ACC112 (cell line): Measurements from ENCODE around the gene SOX8.
"Not testable (repeated sequence)": the region's sequence is repeated elsewhere in the genome, so short reads cannot be mapped to it uniquely, and the experiment has no call there.

Experiments
- H2AFZ ChIP-seq: fragments of 200-600 bp; sonication (generic); one replicate; pipeline ENCODE4 v1.6.0; 2017; ENCODE audit warnings: antibody characterized with exemption, low read length; ENCODE audit not compliant: unreplicated experiment
- H3K27ac ChIP-seq: fragments of 200-600 bp; sonication (generic); 2 replicates; pipeline ENCODE4 v1.5.1; 2014; ENCODE audit warnings: low read depth, mild to moderate bottlenecking, antibody characterized with exemption, low read length, moderate library complexity
- H3K27me3 ChIP-seq: fragments of 200-600 bp; sonication (generic); 2 replicates; pipeline ENCODE4 v1.6.1; 2014; ENCODE audit warnings: mild to moderate bottlenecking, antibody characterized with exemption, low read length, moderate library complexity, mixed read lengths; ENCODE audit not compliant: insufficient read depth
- H3K36me3 ChIP-seq: fragments of 200-600 bp; sonication (generic); 2 replicates; pipeline ENCODE4 v1.6.1; 2016; ENCODE audit warnings: mild to moderate bottlenecking, antibody characterized with exemption, low read length, moderate library complexity, mixed read lengths; ENCODE audit not compliant: insufficient read depth
- H3K4me1 ChIP-seq: fragments of 200-600 bp; sonication (generic); one replicate; pipeline ENCODE4 v1.6.1; 2016; ENCODE audit warnings: low read length, mixed read lengths; ENCODE audit not compliant: insufficient read depth, unreplicated experiment, control insufficient read depth
- H3K4me3 ChIP-seq: fragments of 200-600 bp; sonication (generic); 2 replicates; pipeline ENCODE4 v1.5.1; 2014; ENCODE audit warnings: mild to moderate bottlenecking, low read depth, low read length
- H3K79me2 ChIP-seq: fragments of 200-600 bp; sonication (generic); one replicate; pipeline ENCODE4 v1.6.0; 2016; ENCODE audit warnings: low read length; ENCODE audit not compliant: control insufficient read depth, unreplicated experiment, insufficient read depth

Gene SOX8

GRCh38 chr16:942436-943060, 39.0 kb upstream of the SOX8 start:
- no peaks in the 10 kb centered on the region for H3K27me3 ChIP-seq
- no peaks in the 10 kb centered on the region for H3K36me3 ChIP-seq
- H2AFZ ChIP-seq: no peak overlapping the region
- H3K27ac ChIP-seq: no peak overlapping the region
- H3K4me3 ChIP-seq: no peak overlapping the region
- no peaks in the 10 kb centered on the region for H3K79me2 ChIP-seq
- no peaks in the 10 kb centered on the region for H3K4me1 ChIP-seq

GRCh38 chr16:943971-944370, 37.6 kb upstream of the SOX8 start:
- Histone ChIP-seq H3K27me3 (no peaks in the 10 kb centered on the region), H3K36me3 (no peaks in the 10 kb centered on the region), H3K27ac (no peak overlapping the region), H3K79me2 (no peaks in the 10 kb centered on the region), H2AFZ (no peak overlapping the region), H3K4me1 (no peaks in the 10 kb centered on the region), H3K4me3 (no peak overlapping the region)

- no peaks in the 10 kb centered on the region for H3K27me3 ChIP-seq
These were observed 36.1 kb upstream of the SOX8 start for GRCh38 chr16:945271-946047.

GRCh38 chr16:946048-946395, 35.5 kb upstream of the SOX8 start:
- Histone ChIP-seq H3K79me2 (no peaks in the 10 kb centered on the region), H3K27me3 (no peaks in the 10 kb centered on the region), H3K27ac (no peak overlapping the region), H3K36me3 (no peaks in the 10 kb centered on the region), H3K4me3 (no peak overlapping the region), H3K4me1 (no peaks in the 10 kb centered on the region), H2AFZ (no peak overlapping the region)

More at GRCh38 chr16:945271-946047, 36.1 kb upstream of the SOX8 start:
- H3K4me3 ChIP-seq: no peak overlapping the region
- no peaks in the 10 kb centered on the region for H3K36me3 ChIP-seq
- H2AFZ ChIP-seq: no peak overlapping the region
- no peak overlapping the region for H3K27ac ChIP-seq
- no peaks in the 10 kb centered on the region for H3K4me1 ChIP-seq
- H3K79me2 ChIP-seq: no peaks in the 10 kb centered on the region

- Histone ChIP-seq H2AFZ (no peak overlapping the region), H3K79me2 (no peaks in the 10 kb centered on the region), H3K27me3 (no peaks in the 10 kb centered on the region), H3K27ac (no peak overlapping the region), H3K4me1 (no peaks in the 10 kb centered on the region), H3K36me3 (no peaks in the 10 kb centered on the region), H3K4me3 (no peak overlapping the region)
These were observed 34.2 kb upstream of the SOX8 start for GRCh38 chr16:947255-947921.

GRCh38 chr16:947922-948303, 33.7 kb upstream of the SOX8 start:
- H3K27ac ChIP-seq, H3K4me3 ChIP-seq, H3K27me3 ChIP-seq, H3K36me3 ChIP-seq, H2AFZ ChIP-seq, H3K4me1 ChIP-seq, H3K79me2 ChIP-seq: not testable (repeated sequence)

- H3K4me3 ChIP-seq, H3K27ac ChIP-seq: not testable (repeated sequence)
These were observed 32.8 kb upstream of the SOX8 start for GRCh38 chr16:948767-949166.

GRCh38 chr16:950733-951573, 30.6 kb upstream of the SOX8 start:
- not testable (repeated sequence) for H3K4me3 ChIP-seq, H3K27me3 ChIP-seq, H3K4me1 ChIP-seq, H3K36me3 ChIP-seq, H2AFZ ChIP-seq, H3K79me2 ChIP-seq, H3K27ac ChIP-seq

More at GRCh38 chr16:948767-949166, 32.8 kb upstream of the SOX8 start:
- H2AFZ ChIP-seq, H3K4me1 ChIP-seq, H3K79me2 ChIP-seq, H3K36me3 ChIP-seq, H3K27me3 ChIP-seq: not testable (repeated sequence)

GRCh38 chr16:951660-952301, 29.8 kb upstream of the SOX8 start:
- Histone ChIP-seq H3K27me3 (no peaks in the 10 kb centered on the region), H3K79me2 (no peaks in the 10 kb centered on the region), H3K27ac (no peak overlapping the region), H2AFZ (no peak overlapping the region), H3K4me3 (no peak overlapping the region), H3K36me3 (no peaks in the 10 kb centered on the region), H3K4me1 (no peaks in the 10 kb centered on the region)

GRCh38 chr16:952321-952720, 29.2 kb upstream of the SOX8 start:
- no peaks in the 10 kb centered on the region for H3K27me3 ChIP-seq
- H2AFZ ChIP-seq: no peak overlapping the region
- no peaks in the 10 kb centered on the region for H3K79me2 ChIP-seq
- H3K4me3 ChIP-seq: no peak overlapping the region
- no peaks in the 10 kb centered on the region for H3K4me1 ChIP-seq
- no peaks in the 10 kb centered on the region for H3K36me3 ChIP-seq
- no peak overlapping the region for H3K27ac ChIP-seq
